Vagina (tissue), 2 donors: ENCODE measurements around the gene CENPN. TPM values are rescaled to one million over a fixed set of nuclear protein-coding genes. Genes with fewer than 3 reads are reported as not detected.

ENCODE experiments used
- DNase-seq, 2 donors: peaks; one replicate each; pipeline ENCODE4 v3.0.0-alpha.2; 2017; ENCODE audit errors: extremely low spot score in 2 of 2
- H3K27ac ChIP-seq: fragments of 200-600 bp; sonication (generic); one replicate; pipeline ENCODE4 v1.5.1; 2019
- H3K27me3 ChIP-seq: fragments of 200-600 bp; sonication (generic); one replicate; pipeline ENCODE4 v1.5.1; 2019
- H3K36me3 ChIP-seq, 2 donors: fragments of 200-600 bp; sonication (generic); one replicate each; pipeline ENCODE4 v1.5.1; 2017 to 2019
- H3K4me1 ChIP-seq: fragments of 200-600 bp; sonication (generic); one replicate; pipeline ENCODE4 v1.5.1; 2019
- H3K4me3 ChIP-seq, 2 donors: fragments of 200-600 bp; sonication (generic); 1 replicate in 1 of 2; 2 replicates in 1 of 2; pipeline ENCODE4 v1.5.1; 2016 to 2019
- H3K9me3 ChIP-seq: fragments of 200-600 bp; sonication (generic); one replicate; pipeline ENCODE4 v1.5.1; 2019
- POLR2A ChIP-seq, 2 donors: fragments of 450-650 bp; IDR thresholded peaks; one replicate each; pipeline ENCODE4 v1.6.1; 2017; ENCODE audit warnings: antibody characterized with exemption in 2 of 2, mild to moderate bottlenecking in 2 of 2, moderate library complexity in 2 of 2
- POLR2AphosphoS5 ChIP-seq, 2 donors: sonication (generic); formaldehyde crosslinking; IDR thresholded peaks; one replicate each; pipeline ENCODE4 v1.9.0; 2017; ENCODE audit warnings: antibody characterized with exemption in 2 of 2, mild to moderate bottlenecking in 2 of 2, low read depth in 1 of 2; ENCODE audit not compliant: insufficient read depth in 1 of 2
- intact Hi-C: fragments of 100-400 bp; cut with DNase I; formaldehyde crosslinking; loops from one replicate; pipeline ENCODE4 v1.15.1; 2023
- total RNA-seq: library from RNA; depleted of rRNA; stranded (reverse); fragments of >200 nt; gene quantifications from one replicate; pipeline ENCODE4 v1.2.3, GENCODE V29; 2016
- TF ChIP-seq, protein P1 (sequence below), 3 experiments: fragments of 450-650 bp in 2 of 3; fragments of 200-600 bp in 1 of 3; sonication (generic) in 1 of 3; IDR thresholded peaks; one replicate each; pipeline ENCODE4 v1.5.1; 2017 to 2019; ENCODE audit warnings: antibody characterized with exemption in 3 of 3, mild to moderate bottlenecking in 2 of 3, moderate library complexity in 2 of 3

CENPN gene
- total RNA-seq, 1 donor from 2014 or later, result 8.3 TPM

DNA sequence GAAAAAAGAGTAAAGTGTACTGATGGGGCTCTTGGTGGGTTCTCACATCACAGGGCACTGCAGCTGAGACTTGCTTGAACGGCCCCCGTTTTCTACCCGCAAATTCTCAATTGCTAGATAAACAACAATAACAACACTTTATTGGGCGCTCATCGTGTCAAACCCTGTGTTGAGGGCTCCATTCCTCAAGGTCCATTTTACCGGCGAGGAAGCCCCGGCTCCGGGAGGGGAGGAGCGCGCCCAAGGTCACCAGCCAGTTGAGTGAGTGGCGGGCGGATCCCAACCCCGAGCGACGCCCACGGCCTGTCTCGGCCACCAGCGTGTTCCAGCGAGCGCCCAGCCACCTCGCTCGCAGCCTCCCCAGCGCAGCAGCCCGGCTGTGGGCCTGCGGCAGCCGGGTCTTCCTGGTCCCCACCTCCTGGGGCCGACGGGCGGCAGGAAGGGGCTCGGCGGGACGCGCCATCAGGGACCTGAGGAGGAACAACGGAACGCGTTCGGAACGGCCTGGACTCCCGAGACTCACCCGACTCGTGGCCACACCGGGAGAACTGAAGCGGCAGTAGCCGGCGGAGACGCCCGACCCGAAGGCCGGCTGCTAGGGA lies 702 bp upstream of the CENPN start:
- intact Hi-C loops, result no loop called here
- Histone ChIP-seq H3K4me1 (peaks cover 28% of the 10 kb centered on the region), H3K27ac (peak overlapping the region; percentile 98), H3K4me3 (peak overlapping the region; percentile 81 to 97), H3K27me3 (no peaks in the 10 kb centered on the region), H3K9me3 (no peaks in the 10 kb centered on the region), H3K36me3 (no peaks in the 10 kb centered on the region)
- DNase-seq, result peak in 1 of 2 donors; percentile 89
- no peak for TF ChIP-seq POLR2A (IDR thresholded peaks at IDR 0.05)
- no peak for TF ChIP-seq POLR2AphosphoS5 (IDR thresholded peaks at IDR 0.05; ENCODE audit: insufficient read depth in 1 of 2, low read depth in 1 of 2)
- TF ChIP-seq, protein P1, sequence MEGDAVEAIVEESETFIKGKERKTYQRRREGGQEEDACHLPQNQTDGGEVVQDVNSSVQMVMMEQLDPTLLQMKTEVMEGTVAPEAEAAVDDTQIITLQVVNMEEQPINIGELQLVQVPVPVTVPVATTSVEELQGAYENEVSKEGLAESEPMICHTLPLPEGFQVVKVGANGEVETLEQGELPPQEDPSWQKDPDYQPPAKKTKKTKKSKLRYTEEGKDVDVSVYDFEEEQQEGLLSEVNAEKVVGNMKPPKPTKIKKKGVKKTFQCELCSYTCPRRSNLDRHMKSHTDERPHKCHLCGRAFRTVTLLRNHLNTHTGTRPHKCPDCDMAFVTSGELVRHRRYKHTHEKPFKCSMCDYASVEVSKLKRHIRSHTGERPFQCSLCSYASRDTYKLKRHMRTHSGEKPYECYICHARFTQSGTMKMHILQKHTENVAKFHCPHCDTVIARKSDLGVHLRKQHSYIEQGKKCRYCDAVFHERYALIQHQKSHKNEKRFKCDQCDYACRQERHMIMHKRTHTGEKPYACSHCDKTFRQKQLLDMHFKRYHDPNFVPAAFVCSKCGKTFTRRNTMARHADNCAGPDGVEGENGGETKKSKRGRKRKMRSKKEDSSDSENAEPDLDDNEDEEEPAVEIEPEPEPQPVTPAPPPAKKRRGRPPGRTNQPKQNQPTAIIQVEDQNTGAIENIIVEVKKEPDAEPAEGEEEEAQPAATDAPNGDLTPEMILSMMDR (IDR thresholded peaks at IDR 0.05), result peak in 1 of 3 experiments; percentile 16

DNA sequence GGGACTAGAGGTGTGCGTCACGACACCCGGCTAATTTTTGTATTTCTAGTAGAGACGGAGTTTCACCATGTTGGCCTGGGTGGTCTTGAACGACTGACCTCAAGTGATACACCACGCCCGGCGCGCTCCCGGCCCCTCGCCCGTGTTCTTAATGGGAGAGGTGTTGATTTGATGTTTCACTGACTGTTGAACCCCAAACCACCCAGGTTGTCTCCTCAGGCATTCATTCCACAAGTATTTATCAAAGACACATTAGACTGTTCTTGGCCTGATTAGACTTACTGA lies 1.4 kb downstream of the CENPN start:
- H3K27me3 ChIP-seq, result no peaks in the 10 kb centered on the region
- intact Hi-C loops, result no loop called here
- H3K9me3 ChIP-seq, result no peaks in the 10 kb centered on the region
- TF ChIP-seq, protein P1 (IDR thresholded peaks at IDR 0.05), result no peak
- no peak for TF ChIP-seq POLR2AphosphoS5 (IDR thresholded peaks at IDR 0.05; ENCODE audit: insufficient read depth in 1 of 2, low read depth in 1 of 2)
- H3K27ac ChIP-seq, result no peak overlapping the region
- peak overlapping the region in 1 of 2 donors; percentile 97 for H3K4me3 ChIP-seq
- no peaks in the 10 kb centered on the region for H3K36me3 ChIP-seq
- H3K4me1 ChIP-seq, result peaks cover 28% of the 10 kb centered on the region
- DNase-seq, result peak in 1 of 2 donors; percentile 89

DNA sequence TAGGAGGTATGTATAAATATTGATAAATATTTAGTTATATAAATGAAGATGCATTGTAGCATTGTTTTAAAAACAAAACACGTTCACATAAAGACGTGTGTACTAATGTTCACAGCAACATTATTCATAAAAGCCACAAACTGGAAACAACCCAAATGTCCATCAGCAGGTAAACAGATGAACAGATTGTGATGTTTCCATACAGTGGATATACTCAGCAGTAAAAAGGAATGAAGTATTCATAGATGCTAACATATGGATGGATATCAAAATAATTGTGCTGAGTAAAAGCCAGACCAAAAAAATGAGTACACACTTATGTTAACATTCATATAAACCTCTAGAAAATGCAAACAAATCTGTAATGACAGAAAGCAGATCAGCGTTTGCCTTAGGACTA lies 6.0 kb downstream of the CENPN start:
- DNase-seq, result no peak
- Histone ChIP-seq H3K27ac (no peak overlapping the region), H3K4me1 (peaks cover 4% of the 10 kb centered on the region), H3K4me3 (no peak overlapping the region), H3K27me3 (no peaks in the 10 kb centered on the region), H3K36me3 (no peaks in the 10 kb centered on the region), H3K9me3 (no peaks in the 10 kb centered on the region)
- TF ChIP-seq, protein P1 (IDR thresholded peaks at IDR 0.05), result no peak
- TF ChIP-seq POLR2AphosphoS5 (IDR thresholded peaks at IDR 0.05; ENCODE audit: insufficient read depth in 1 of 2, low read depth in 1 of 2), result no peak
- TF ChIP-seq POLR2A (IDR thresholded peaks at IDR 0.05), result no peak
- intact Hi-C loops, result no loop called here

DNA sequence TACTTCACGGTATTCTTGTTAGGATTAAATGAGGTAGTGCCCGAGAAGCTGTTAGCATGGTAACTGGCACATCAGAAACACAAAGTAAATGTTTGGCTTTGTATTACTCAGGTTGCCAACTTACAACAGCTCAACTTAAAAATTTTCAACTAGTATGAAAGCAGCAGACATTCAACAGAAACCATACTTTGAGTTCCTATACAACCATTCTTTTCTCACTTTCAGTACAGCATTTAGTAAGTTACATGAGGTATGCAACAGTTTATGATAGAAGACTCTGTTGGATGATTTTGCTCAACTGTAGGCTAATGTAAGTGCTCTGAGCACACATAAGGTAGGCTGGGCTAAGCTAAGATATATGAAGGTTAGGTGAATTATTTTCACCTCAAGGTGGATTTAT lies 7.7 kb downstream of the CENPN start:
- Histone ChIP-seq H3K36me3 (no peaks in the 10 kb centered on the region), H3K9me3 (no peaks in the 10 kb centered on the region), H3K27ac (no peak overlapping the region), H3K4me1 (no peaks in the 10 kb centered on the region), H3K4me3 (no peak overlapping the region), H3K27me3 (no peaks in the 10 kb centered on the region)
- no peak for DNase-seq
- intact Hi-C loops, result no loop called here
- TF ChIP-seq POLR2AphosphoS5 (IDR thresholded peaks at IDR 0.05; ENCODE audit: insufficient read depth in 1 of 2, low read depth in 1 of 2) (no peak), POLR2A (IDR thresholded peaks at IDR 0.05) (no peak)
- TF ChIP-seq, protein P1 (IDR thresholded peaks at IDR 0.05), result no peak

DNA sequence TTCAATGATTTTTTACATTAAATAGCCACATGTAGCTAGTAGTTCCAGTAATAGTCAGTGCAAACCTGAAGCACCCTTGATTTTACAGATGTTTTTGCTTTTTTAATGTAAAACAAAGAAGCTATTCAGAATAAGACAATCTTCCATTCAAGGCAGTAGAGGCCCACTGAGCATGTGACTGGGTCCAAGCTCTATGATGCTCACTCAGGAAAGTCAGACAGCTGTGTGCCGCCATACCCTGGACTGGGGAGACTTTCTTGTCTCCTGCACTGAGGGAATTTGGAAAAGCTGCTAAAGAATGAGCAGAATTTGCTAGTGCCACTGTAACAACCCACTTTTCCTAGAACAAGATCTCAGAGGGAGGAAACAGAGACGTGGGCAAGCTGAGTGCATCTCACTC lies 11.5 kb downstream of the CENPN start:
- Histone ChIP-seq H3K4me1 (no peaks in the 10 kb centered on the region), H3K27me3 (no peaks in the 10 kb centered on the region), H3K27ac (no peak overlapping the region), H3K36me3 (no peaks in the 10 kb centered on the region), H3K4me3 (no peak overlapping the region), H3K9me3 (no peaks in the 10 kb centered on the region)
- TF ChIP-seq, protein P1 (IDR thresholded peaks at IDR 0.05), result no peak
- TF ChIP-seq POLR2AphosphoS5 (IDR thresholded peaks at IDR 0.05; ENCODE audit: insufficient read depth in 1 of 2, low read depth in 1 of 2) (no peak), POLR2A (IDR thresholded peaks at IDR 0.05) (no peak)
- DNase-seq, result no peak
- intact Hi-C loops, result no loop called here
